Kidney capillary endothelial cell (primary cell): ENCODE results near the gene CYP8B1.

ENCODE experiments used
- DNase-seq: peaks from one replicate; pipeline ENCODE4 v3.0.0-alpha.2; 2018; ENCODE audit warnings: low spot score

Gene CYP8B1

DNA sequence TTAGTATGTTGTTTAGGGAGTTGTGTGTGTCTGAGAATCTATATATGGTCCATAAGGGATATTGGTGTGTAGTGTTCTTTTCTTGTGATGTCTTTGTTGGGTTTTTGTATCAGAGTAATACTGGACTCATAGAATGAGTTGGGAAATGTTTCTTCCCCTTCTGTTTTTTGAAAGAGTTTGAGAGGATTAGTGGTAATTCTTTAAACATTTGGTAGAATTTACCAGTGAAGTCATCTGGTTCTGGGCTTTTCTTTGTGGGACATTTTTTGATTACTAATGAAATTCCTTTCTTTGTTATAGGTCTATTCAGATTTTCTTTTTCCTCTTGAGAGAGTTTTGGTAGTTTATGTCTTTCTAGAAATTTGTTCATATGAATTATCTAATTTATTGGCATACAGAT lies 49.5 kb downstream of the CYP8B1 start:
- no peak for DNase-seq

DNA sequence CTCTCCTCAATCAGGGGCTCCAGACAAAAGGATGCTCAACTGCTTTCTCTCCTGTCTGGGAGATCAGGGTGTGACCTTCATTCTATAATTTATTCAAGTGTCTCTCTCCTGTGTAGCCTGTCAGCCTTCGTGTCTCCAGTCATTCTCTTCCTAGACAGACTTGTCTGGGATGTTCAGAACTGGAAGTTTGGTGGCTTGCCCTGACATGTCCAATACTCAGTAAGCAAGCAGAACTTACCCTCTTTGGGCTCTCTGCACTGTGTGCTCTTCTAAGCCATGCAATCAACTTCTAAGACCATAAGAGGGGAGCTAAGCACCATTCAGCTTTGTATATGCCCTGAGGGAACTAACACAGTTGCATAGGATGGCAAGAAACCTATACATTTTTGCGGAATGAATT lies 52.3 kb downstream of the CYP8B1 start:
- no peak for DNase-seq

DNA sequence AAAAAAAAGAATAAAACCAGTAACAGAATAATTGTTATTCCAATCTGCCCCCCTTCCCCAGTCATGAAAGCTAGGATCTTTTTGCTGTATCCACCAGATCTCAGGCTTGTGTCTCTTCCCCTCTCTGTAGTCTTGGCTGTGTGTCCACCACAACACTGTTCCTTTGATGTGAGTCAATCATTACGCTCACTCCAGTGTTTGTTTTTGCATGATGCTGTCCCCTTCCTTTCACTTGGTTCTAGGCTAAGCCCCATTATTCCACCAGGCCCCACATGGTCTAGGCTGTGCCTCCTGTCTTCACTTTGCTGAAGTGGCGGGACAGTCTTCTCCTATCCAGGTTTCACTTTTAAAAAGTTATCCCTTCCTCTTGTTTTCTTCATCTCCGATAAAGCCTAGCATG lies 52.9 kb downstream of the CYP8B1 start:
- DNase-seq: no peak
